HCT116 (cell line): ENCODE data around the gene CAVIN1. TPM values are rescaled to one million over a fixed set of nuclear protein-coding genes. Genes with fewer than 3 reads are reported as not detected.

Source experiments
- ATAC-seq: fragments of 200-7000 bp; cut with Tn5 transposase; 2 replicates; pipeline ENCODE4 v1.9.1; 2020; ENCODE audit warnings: mild to moderate bottlenecking, moderate library complexity
- BruUV-seq: library from RNA; stranded (reverse); fragments of 400-500 nt; replicated peaks from 2 replicates; lab custom pipeline; 2021; lab: Mats Ljungman, UMichigan
- CTCF ChIA-PET: fragments of 300-600 bp; sonication (Branson Sonifier 250); formaldehyde crosslinking; loops from one replicate; lab custom pipeline; 2021; ENCODE audit warnings: antibody characterized with exemption; lab: Charles Lee
- POLR2A ChIA-PET: fragments of 300-600, 350-600 bp; sonication (Branson Sonifier 250); formaldehyde crosslinking; loops from one replicate; lab custom pipeline; 2021; ENCODE audit warnings: antibody characterized with exemption; lab: Charles Lee
- RAD21 ChIA-PET, 2 experiments: fragments of 300-600 bp; sonication (Branson Sonifier 250); formaldehyde crosslinking; loops; one replicate each; lab custom pipeline; 2023; ENCODE audit warnings: low total read pairs in 2 of 2; ENCODE audit not compliant: uncharacterized antibody in 2 of 2, unreplicated experiment in 2 of 2, low non-redundant PET in 1 of 2; lab: Charles Lee
- DNase-seq: peaks from one replicate; pipeline ENCODE4 v3.0.0-alpha.2; 2010; ENCODE audit warnings: low read depth, low spot score
- H2AFZ ChIP-seq: fragments of 200-600 bp; shearing (Covaris generic), sonication (generic); 2 replicates; pipeline ENCODE4 v1.6.1; 2017; ENCODE audit warnings: low read depth, mixed run types, mixed read lengths, antibody characterized with exemption, low read length; ENCODE audit not compliant: poor library complexity, severe bottlenecking
- H3K27ac ChIP-seq: 2 replicates; pipeline ENCODE4 v1.5.1; 2012; ENCODE audit warnings: low read depth, low read length
- H3K27me3 ChIP-seq: fragments of 200-600 bp; sonication (generic); 2 replicates; pipeline ENCODE4 v1.6.1; 2016; ENCODE audit warnings: mixed run types, low read length, mixed read lengths; ENCODE audit not compliant: insufficient read depth
- H3K36me3 ChIP-seq, 2 experiments: fragments of 200-500 bp in 1 of 2; fragments of 200-600 bp in 1 of 2; sonication (Bioruptor generic) in 1 of 2; sonication (generic) in 1 of 2; 2 replicates each; pipeline versions ENCODE4 v1.5.1 to v1.6.1; 2014 to 2016; ENCODE audit warnings: low read length in 2 of 2, inconsistent platforms in 1 of 2, mixed read lengths in 1 of 2, mixed run types in 1 of 2; ENCODE audit not compliant: insufficient read depth in 2 of 2, control insufficient read depth in 1 of 2
- H3K4me1 ChIP-seq, 2 experiments: fragments of 200-600 bp in 1 of 2; sonication (generic) in 1 of 2; 2 replicates each; pipeline versions ENCODE4 v1.5.1 to v1.6.1; 2012 to 2017; ENCODE audit warnings: low read length in 2 of 2, inconsistent platforms in 1 of 2, mild to moderate bottlenecking in 1 of 2, mixed read lengths in 1 of 2, mixed run types in 1 of 2, moderate library complexity in 1 of 2; ENCODE audit not compliant: insufficient read depth in 2 of 2, control insufficient read depth in 1 of 2
- H3K4me2 ChIP-seq: fragments of 200-600 bp; sonication (generic); 2 replicates; pipeline ENCODE4 v1.6.1; 2017; ENCODE audit warnings: mixed run types, low read length, mixed read lengths
- H3K4me3 ChIP-seq, 2 experiments: fragments of 200-600 bp in 1 of 2; sonication (generic) in 1 of 2; replicated peaks in 1 of 2; 2 replicates each; pipeline ENCODE4 v1.5.1; 2011 to 2016; ENCODE audit warnings: low read length in 2 of 2, control low read depth in 1 of 2, low read depth in 1 of 2, mild to moderate bottlenecking in 1 of 2, mixed read lengths in 1 of 2, mixed run types in 1 of 2
- H3K79me2 ChIP-seq: fragments of 200-600 bp; sonication (generic); 2 replicates; pipeline ENCODE4 v1.6.1; 2017; ENCODE audit warnings: mild to moderate bottlenecking, mixed run types, low read length, moderate library complexity, mixed read lengths; ENCODE audit not compliant: insufficient read depth
- H3K9ac ChIP-seq: fragments of 200-600 bp; sonication (generic); 2 replicates; pipeline ENCODE4 v1.6.1; 2016; ENCODE audit warnings: low read length, mixed read lengths
- H3K9me2 ChIP-seq: fragments of 200-600 bp; sonication (generic), shearing (Covaris generic); 2 replicates; pipeline ENCODE4 v1.6.1; 2017; ENCODE audit warnings: mixed run types, mild to moderate bottlenecking, moderate library complexity; ENCODE audit not compliant: insufficient read depth
- H3K9me3 ChIP-seq, 2 experiments: fragments of 200-500 bp in 1 of 2; fragments of 200-600 bp in 1 of 2; sonication (Bioruptor generic) in 1 of 2; sonication (generic) in 1 of 2; 2 replicates each; pipeline ENCODE4 v1.6.1; 2014 to 2017; ENCODE audit warnings: low read length in 2 of 2, mixed read lengths in 2 of 2, inconsistent platforms in 1 of 2, low read depth in 1 of 2, mild to moderate bottlenecking in 1 of 2, mixed run types in 1 of 2, moderate library complexity in 1 of 2; ENCODE audit not compliant: control insufficient read depth in 1 of 2, insufficient read depth in 1 of 2
- H4K20me1 ChIP-seq: fragments of 200-600 bp; sonication (generic), shearing (Covaris generic); 2 replicates; pipeline ENCODE4 v1.6.1; 2017; ENCODE audit warnings: mixed run types, mild to moderate bottlenecking, moderate library complexity; ENCODE audit not compliant: insufficient read depth
- CBX3 ChIP-seq: IDR thresholded peaks from 2 replicates; pipeline ENCODE4 v1.6.1; 2012; ENCODE audit warnings: low read depth
- CTCF ChIP-seq, 3 experiments: fragments of 200-600 bp in 1 of 3; sonication (generic) in 1 of 3; IDR thresholded peaks in 2 of 3; conservative IDR thresholded peaks in 1 of 3; 2 replicates each; pipeline ENCODE4 v1.5.1; 2012 to 2017; ENCODE audit warnings: low read depth in 2 of 3, low read length in 2 of 3, antibody characterized with exemption in 1 of 3, borderline replicate concordance in 1 of 3, control low read depth in 1 of 3, mild to moderate bottlenecking in 1 of 3, mixed read lengths in 1 of 3, mixed run types in 1 of 3, moderate library complexity in 1 of 3; ENCODE audit not compliant: insufficient read depth in 1 of 3
- EGR1 ChIP-seq: IDR thresholded peaks from 2 replicates; pipeline ENCODE4 v1.6.1; 2012; ENCODE audit warnings: low read depth
- ELF1 ChIP-seq: IDR thresholded peaks from 2 replicates; pipeline ENCODE4 v1.6.1; 2012; ENCODE audit warnings: low read depth, borderline replicate concordance
- JUND ChIP-seq: IDR thresholded peaks from 2 replicates; pipeline ENCODE4 v1.6.1; 2012
- MAX ChIP-seq: IDR thresholded peaks from 2 replicates; pipeline ENCODE4 v1.6.1; 2012
- SIN3A ChIP-seq: IDR thresholded peaks from 2 replicates; pipeline ENCODE4 v1.6.1; 2012; ENCODE audit warnings: low read depth
- TCF7L2 ChIP-seq: IDR thresholded peaks from 2 replicates; pipeline ENCODE4 v1.7.0; 2011; ENCODE audit warnings: borderline replicate concordance, inconsistent platforms; ENCODE audit not compliant: insufficient read depth, insufficient read length; ENCODE audit errors: extremely low read depth
- ZNF274 ChIP-seq: fragments of 200-500 bp; sonication (Bioruptor generic); IDR thresholded peaks from 2 replicates; pipeline ENCODE4 v1.6.1; 2014; ENCODE audit warnings: mild to moderate bottlenecking, low read depth, low read length, inconsistent platforms
- intact Hi-C: fragments of 100-400 bp; cut with micrococcal nuclease; formaldehyde crosslinking; loops from 2 replicates; pipeline ENCODE4 v1.10.0; 2022
- total RNA-seq: library from RNA; stranded (reverse); gene quantifications from one replicate; pipeline ENCODE4 v1.2.1, GENCODE V29; 2021; ENCODE audit not compliant: unreplicated experiment

CAVIN1 gene
- total RNA-seq, 1 experiment from 2014 or later: 79.7 TPM

GRCh38 chr17:42358434-42358833 is 64.6 kb downstream of the CAVIN1 start:
- Histone ChIP-seq H3K79me2 (peaks cover 8% of the 10 kb centered on the region; the same call in 1 of the 2 replicates), H3K4me3 (no peak overlapping the region), H3K27me3 (no peaks in the 10 kb centered on the region), H3K4me1 (peaks cover 5 to 20% of the 10 kb centered on the region in 2 experiments; a peak in 3 of 4 replicates), H3K9ac (no peak overlapping the region), H2AFZ (no peak overlapping the region), H3K27ac (no peak overlapping the region), H4K20me1 (no peaks in the 10 kb centered on the region), H3K9me3 (no peaks in the 10 kb centered on the region), H3K36me3 (no peaks in the 10 kb centered on the region), H3K9me2 (no peaks in the 10 kb centered on the region), H3K4me2 (no peak overlapping the region)
- ATAC-seq (no peak), DNase-seq (no peak)
- intact Hi-C loops: no loop called here
- TF ChIP-seq ELF1 (no peak), CBX3 (no peak), EGR1 (no peak), CTCF (IDR thresholded peaks at IDR 0.05 in 2 of 3, conservative IDR thresholded peaks at IDR 0.05 in 1 of 3; ENCODE audit: borderline replicate concordance in 1 of 3, insufficient read depth in 1 of 3, low read depth in 2 of 3, low read length in 2 of 3) (no peak), TCF7L2 (no peak), MAX (no peak), ZNF274 (no peak), JUND (no peak), SIN3A (no peak)
- RAD21 ChIA-PET: no interaction called here
- BruUV-seq: no TSS peak
- CTCF ChIA-PET: interaction anchor here (1.2 to 1.3 kb wide), 2 partner anchors 81 to 169 kb away, joined by 3 to 4 read pairs; no protein-coding TSS in a partner anchor
- POLR2A ChIA-PET: no interaction called here
